Fibroblast of pulmonary artery (primary cell): Measurements from ENCODE around the gene DUSP7.

Experiments used
- DNase-seq: peaks from one replicate; pipeline ENCODE4 v3.0.0-alpha.2; 2010; ENCODE audit warnings: low read depth
- H3K4me3 ChIP-seq: replicated peaks from 2 replicates; pipeline ENCODE4 v1.5.1; 2011; ENCODE audit warnings: low read depth, mild to moderate bottlenecking, control low read depth, low read length, moderate library complexity
- CTCF ChIP-seq: IDR thresholded peaks from 2 replicates; pipeline ENCODE4 v1.5.1; 2011; ENCODE audit warnings: mild to moderate bottlenecking, control low read depth, low read length, inconsistent platforms; ENCODE audit errors: missing control alignments

DUSP7 gene

GRCh38 chr3:52072020-52072419 lies 15.6 kb upstream of the DUSP7 start:
- no peak for DNase-seq
- no peak overlapping the region for H3K4me3 ChIP-seq
- TF ChIP-seq CTCF, result no peak

- no peak for DNase-seq
- no peak overlapping the region for H3K4me3 ChIP-seq
- no peak for TF ChIP-seq CTCF
Observed at GRCh38 chr3:52070724-52071621, 14.6 kb upstream of the DUSP7 start.

GRCh38 chr3:52069855-52070254 lies 13.5 kb upstream of the DUSP7 start:
- no peak overlapping the region for H3K4me3 ChIP-seq
- DNase-seq, result no peak
- no peak for TF ChIP-seq CTCF

GRCh38 chr3:52069135-52069534 lies 12.8 kb upstream of the DUSP7 start:
- DNase-seq, result no peak
- H3K4me3 ChIP-seq, result no peak overlapping the region
- TF ChIP-seq CTCF, result no peak

GRCh38 chr3:52068730-52069129 lies 12.4 kb upstream of the DUSP7 start:
- no peak for DNase-seq
- TF ChIP-seq CTCF, result no peak
- H3K4me3 ChIP-seq, result no peak overlapping the region

- TF ChIP-seq CTCF, result no peak
- DNase-seq, result no peak
- no peak overlapping the region for H3K4me3 ChIP-seq
Observed at GRCh38 chr3:52068055-52068571, 11.7 kb upstream of the DUSP7 start.
